Stimulated activated CD4-positive, alpha-beta T cell treated with anti-CD3 and anti-CD28 coated beads, Interleukin-2, amount 100 ng/mL, for 4 hours (primary cell): ENCODE data around the gene OR2C3.
"Not testable (repeated sequence)": the region's sequence is repeated elsewhere in the genome, so short reads cannot be mapped to it uniquely, and the experiment has no call there.

ENCODE experiments used
- DNase-seq: peaks from one replicate; pipeline ENCODE4 v3.0.0-alpha.2; 2020; ENCODE audit warnings: low read depth

Gene OR2C3

GRCh38 chr1:247536340-247536739 is at the start of gene OR2C3:
Gene OR2C3 (minus strand): TSS chr1:247536440. CDS start chr1:247532511, 3,929 bp downstream.
- DNase-seq, result no peak

- DNase-seq, result no peak
Observed at GRCh38 chr1:247578946-247579460, 42.8 kb upstream of the OR2C3 start.

GRCh38 chr1:247576514-247576913 is 40.3 kb upstream of the OR2C3 start:
- no peak for DNase-seq

- DNase-seq, result no peak
Observed at GRCh38 chr1:247574664-247575063, 38.4 kb upstream of the OR2C3 start.

GRCh38 chr1:247574236-247574635 is 38.0 kb upstream of the OR2C3 start:
- DNase-seq, result no peak

- DNase-seq, result no peak
Observed at GRCh38 chr1:247562198-247562597, 26.0 kb upstream of the OR2C3 start.

GRCh38 chr1:247561711-247562110 is 25.5 kb upstream of the OR2C3 start:
- DNase-seq, result no peak

- no peak for DNase-seq
Observed at GRCh38 chr1:247557926-247558674, 21.9 kb upstream of the OR2C3 start.

GRCh38 chr1:247552231-247552630 is 16.0 kb upstream of the OR2C3 start:
- DNase-seq, result no peak

GRCh38 chr1:247551721-247552120 is 15.5 kb upstream of the OR2C3 start:
- no peak for DNase-seq

- no peak for DNase-seq
Observed at GRCh38 chr1:247548769-247549182, 12.5 kb upstream of the OR2C3 start, which contains the start of gene GCSAML. Gene GCSAML (plus strand): TSS chr1:247549134. CDS start chr1:247549192, 58 bp downstream.

- DNase-seq, result no peak
Observed at GRCh38 chr1:247548092-247548491, 11.9 kb upstream of the OR2C3 start.

GRCh38 chr1:247542811-247543210 is 6.6 kb upstream of the OR2C3 start:
- DNase-seq, result no peak

GRCh38 chr1:247540581-247540980 is 4.3 kb upstream of the OR2C3 start:
- no peak for DNase-seq

GRCh38 chr1:247539215-247539614 is 3.0 kb upstream of the OR2C3 start:
- no peak for DNase-seq

GRCh38 chr1:247538561-247538960 is 2.3 kb upstream of the OR2C3 start:
- no peak for DNase-seq

GRCh38 chr1:247535402-247535801 is 838 bp downstream of the OR2C3 start:
- DNase-seq, result no peak

- no peak for DNase-seq
Observed at GRCh38 chr1:247531937-247532336, 4.3 kb downstream of the OR2C3 start.

- no peak for DNase-seq
Observed at GRCh38 chr1:247530785-247531184, 5.5 kb downstream of the OR2C3 start.

GRCh38 chr1:247529771-247530355 is 6.4 kb downstream of the OR2C3 start:
- no peak for DNase-seq

- no peak for DNase-seq
Observed at GRCh38 chr1:247528812-247529474, 7.3 kb downstream of the OR2C3 start.

GRCh38 chr1:247521886-247522285 is 14.4 kb downstream of the OR2C3 start:
- DNase-seq, result not testable (repeated sequence)

- DNase-seq, result no peak
Observed at GRCh38 chr1:247518613-247518891, 17.7 kb downstream of the OR2C3 start.
